ENCODE measurements around the gene ERMN. TPM values are rescaled to one million over a fixed set of nuclear protein-coding genes. Genes with fewer than 3 reads are reported as not detected.
"Not testable (repeated sequence)": the region's sequence is repeated elsewhere in the genome, so short reads cannot be mapped to it uniquely, and the experiment has no call there.

The ERMN gene
- total RNA-seq, 3 donors from 2014 or later (not counting 1 experiment from before 2014, with no cell fraction given) = 13.5 to 14.4 (median 14.0) TPM

DNA sequence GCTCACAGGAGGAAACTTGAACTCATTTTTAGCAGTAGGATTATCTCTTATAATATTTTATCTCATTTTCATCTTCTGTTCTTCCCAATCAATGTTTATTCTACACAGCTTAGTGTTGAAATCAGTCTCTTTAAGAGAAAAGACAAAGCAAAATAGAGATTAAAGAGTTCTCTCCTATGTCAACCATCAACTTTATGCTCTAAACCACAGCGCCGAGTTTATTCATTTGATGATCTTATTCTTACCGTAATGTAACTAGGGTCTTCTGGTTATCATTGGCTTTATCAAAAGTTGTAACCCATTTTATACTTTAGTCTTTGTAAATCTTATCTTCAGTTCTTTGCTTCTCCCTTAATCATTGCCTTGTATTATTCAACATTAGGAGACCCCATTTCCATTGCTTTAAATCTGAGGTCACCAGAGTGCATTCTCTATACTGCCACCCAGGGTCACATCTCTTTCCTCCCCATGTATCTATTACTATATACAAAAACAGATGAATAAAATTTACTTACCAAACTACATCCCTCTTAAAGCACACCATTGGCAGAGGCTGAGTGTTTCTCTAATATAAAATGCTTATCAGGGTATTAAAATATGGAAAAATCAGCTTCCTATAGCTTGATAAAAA is 22.8 kb upstream of the ERMN start:
- Mint-ChIP-seq H3K4me3 (no peak overlapping the region), H3K36me3 (peaks cover 21% of the 10 kb centered on the region), H3K4me1 (peaks cover 7 to 16% of the 10 kb centered on the region in 2 donors), H3K9me3 (peaks cover 6 to 15% of the 10 kb centered on the region in 2 donors), H3K27me3 (ENCODE audit: low read depth in 2 of 2) (no peaks in the 10 kb centered on the region), H3K27ac (no peak overlapping the region)
- TF ChIP-seq, protein P1, sequence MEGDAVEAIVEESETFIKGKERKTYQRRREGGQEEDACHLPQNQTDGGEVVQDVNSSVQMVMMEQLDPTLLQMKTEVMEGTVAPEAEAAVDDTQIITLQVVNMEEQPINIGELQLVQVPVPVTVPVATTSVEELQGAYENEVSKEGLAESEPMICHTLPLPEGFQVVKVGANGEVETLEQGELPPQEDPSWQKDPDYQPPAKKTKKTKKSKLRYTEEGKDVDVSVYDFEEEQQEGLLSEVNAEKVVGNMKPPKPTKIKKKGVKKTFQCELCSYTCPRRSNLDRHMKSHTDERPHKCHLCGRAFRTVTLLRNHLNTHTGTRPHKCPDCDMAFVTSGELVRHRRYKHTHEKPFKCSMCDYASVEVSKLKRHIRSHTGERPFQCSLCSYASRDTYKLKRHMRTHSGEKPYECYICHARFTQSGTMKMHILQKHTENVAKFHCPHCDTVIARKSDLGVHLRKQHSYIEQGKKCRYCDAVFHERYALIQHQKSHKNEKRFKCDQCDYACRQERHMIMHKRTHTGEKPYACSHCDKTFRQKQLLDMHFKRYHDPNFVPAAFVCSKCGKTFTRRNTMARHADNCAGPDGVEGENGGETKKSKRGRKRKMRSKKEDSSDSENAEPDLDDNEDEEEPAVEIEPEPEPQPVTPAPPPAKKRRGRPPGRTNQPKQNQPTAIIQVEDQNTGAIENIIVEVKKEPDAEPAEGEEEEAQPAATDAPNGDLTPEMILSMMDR (IDR thresholded peaks at IDR 0.05) = no peak
- intact Hi-C loops (cut with micrococcal nuclease) = no loop called here
- Histone ChIP-seq H3K4me3 (ENCODE audit: low read length) (no peak overlapping the region), H3K27ac (ENCODE audit: low read length) (no peak overlapping the region), H3K36me3 (ENCODE audit: control insufficient read depth, insufficient read depth, low read length) (no peaks in the 10 kb centered on the region), H3K4me1 (ENCODE audit: control insufficient read depth, insufficient read depth, low read length) (no peaks in the 10 kb centered on the region), H3K27me3 (ENCODE audit: control insufficient read depth, insufficient read depth, low read length) (no peaks in the 10 kb centered on the region), H3K9me3 (ENCODE audit: control insufficient read depth, insufficient read depth, low read length) (peaks cover 7% of the 10 kb centered on the region)
- ATAC-seq (no peak), DNase-seq (no peak)
- WGBS (ENCODE audit: insufficient coverage) = 88% methylated on average over 3 of the region's 3 CpGs

DNA sequence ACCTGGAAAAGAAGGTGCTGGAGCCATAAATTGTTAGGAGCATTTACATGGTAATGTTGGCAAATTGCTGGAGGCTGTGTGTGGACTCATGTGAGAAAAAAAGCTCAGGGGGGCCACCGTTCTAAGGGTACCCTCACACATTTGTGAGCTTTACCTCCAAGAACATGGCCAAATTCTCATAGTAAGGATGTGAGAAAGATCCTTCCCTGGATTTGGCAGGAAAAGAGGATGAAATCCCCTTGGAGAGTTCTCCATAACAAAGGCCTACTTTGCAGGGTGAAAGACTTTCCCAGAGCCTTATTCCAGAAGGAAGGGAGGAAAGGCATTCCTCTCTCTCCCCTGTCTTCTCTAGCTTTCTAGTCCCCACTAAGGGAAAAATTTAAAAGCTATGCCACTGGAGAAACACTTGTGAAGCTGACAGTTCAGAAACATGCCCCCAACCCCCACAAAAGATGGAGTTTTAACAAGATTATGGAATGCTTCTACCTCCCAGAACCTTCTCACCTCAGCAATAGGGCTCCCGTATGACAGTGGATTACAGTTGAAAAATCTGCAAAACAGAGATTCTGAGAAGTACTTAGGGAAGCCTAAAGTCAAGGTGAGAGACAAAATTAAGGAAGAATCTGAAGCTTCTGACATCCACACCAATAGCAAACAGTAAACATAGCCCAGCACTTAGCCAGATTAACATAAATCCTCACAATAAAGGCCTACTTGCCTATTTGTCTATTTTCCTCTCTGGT is 20.2 kb upstream of the ERMN start:
- H3K36me3 ChIP-seq (ENCODE audit: control insufficient read depth, insufficient read depth, low read length) = peaks cover 3% of the 10 kb centered on the region
- H3K9me3 ChIP-seq (ENCODE audit: control insufficient read depth, insufficient read depth, low read length) = peaks cover 7% of the 10 kb centered on the region
- TF ChIP-seq, protein P1 (IDR thresholded peaks at IDR 0.05) = no peak
- no peaks in the 10 kb centered on the region for H3K4me1 ChIP-seq (ENCODE audit: control insufficient read depth, insufficient read depth, low read length)
- no peaks in the 10 kb centered on the region for H3K27me3 ChIP-seq (ENCODE audit: control insufficient read depth, insufficient read depth, low read length)
- peaks cover 15 to 25% of the 10 kb centered on the region in 2 donors for H3K9me3 Mint-ChIP-seq
- intact Hi-C loops (cut with micrococcal nuclease) = no loop called here
- no peak for ATAC-seq
- peaks cover 12 to 16% of the 10 kb centered on the region in 2 donors for H3K4me1 Mint-ChIP-seq
- no peak for DNase-seq
- no peak overlapping the region for H3K27ac Mint-ChIP-seq
- H3K4me3 Mint-ChIP-seq = no peak overlapping the region
- H3K4me3 ChIP-seq (ENCODE audit: low read length) = no peak overlapping the region
- no CpG with 5 or more reads among the region's 2 CpGs for WGBS (ENCODE audit: insufficient coverage)
- H3K27ac ChIP-seq (ENCODE audit: low read length) = no peak overlapping the region
- H3K36me3 Mint-ChIP-seq = peaks cover 47% of the 10 kb centered on the region
- H3K27me3 Mint-ChIP-seq (ENCODE audit: low read depth in 2 of 2) = no peaks in the 10 kb centered on the region

DNA sequence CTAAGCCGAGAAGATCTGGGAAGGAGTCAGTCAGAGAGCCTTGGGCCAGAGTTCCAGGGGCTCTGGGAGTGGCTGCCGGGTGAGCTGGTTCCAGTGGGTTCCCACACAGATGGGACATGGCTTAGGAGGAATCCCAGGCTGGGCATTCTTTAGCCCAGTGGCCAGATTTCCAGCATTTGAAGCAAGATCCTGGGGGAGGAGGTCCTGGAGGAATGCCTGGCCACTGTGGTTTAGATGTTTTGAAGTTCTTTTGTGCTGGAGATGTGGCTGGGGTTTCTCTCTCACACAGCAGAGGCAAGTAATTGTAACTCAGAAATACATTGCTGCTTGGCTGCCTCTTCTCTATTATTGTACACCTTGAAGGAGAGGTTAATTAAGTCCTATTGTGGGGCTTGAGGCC is 15.8 kb upstream of the ERMN start:
- H3K4me1 Mint-ChIP-seq; H3K27ac ChIP-seq (ENCODE audit: low read length); H3K9me3 ChIP-seq (ENCODE audit: control insufficient read depth, insufficient read depth, low read length); ATAC-seq; H3K4me1 ChIP-seq (ENCODE audit: control insufficient read depth, insufficient read depth, low read length); H3K27ac Mint-ChIP-seq; H3K36me3 ChIP-seq (ENCODE audit: control insufficient read depth, insufficient read depth, low read length); DNase-seq; H3K4me3 Mint-ChIP-seq; H3K4me3 ChIP-seq (ENCODE audit: low read length); intact Hi-C loops (cut with micrococcal nuclease); H3K27me3 ChIP-seq (ENCODE audit: control insufficient read depth, insufficient read depth, low read length); H3K27me3 Mint-ChIP-seq (ENCODE audit: low read depth in 2 of 2): not testable (repeated sequence)
- Mint-ChIP-seq H3K36me3 (peaks cover 47% of the 10 kb centered on the region), H3K9me3 (peaks cover 15 to 25% of the 10 kb centered on the region in 2 donors)
- WGBS (ENCODE audit: insufficient coverage) = 97% methylated on average over 2 of the region's 2 CpGs

DNA sequence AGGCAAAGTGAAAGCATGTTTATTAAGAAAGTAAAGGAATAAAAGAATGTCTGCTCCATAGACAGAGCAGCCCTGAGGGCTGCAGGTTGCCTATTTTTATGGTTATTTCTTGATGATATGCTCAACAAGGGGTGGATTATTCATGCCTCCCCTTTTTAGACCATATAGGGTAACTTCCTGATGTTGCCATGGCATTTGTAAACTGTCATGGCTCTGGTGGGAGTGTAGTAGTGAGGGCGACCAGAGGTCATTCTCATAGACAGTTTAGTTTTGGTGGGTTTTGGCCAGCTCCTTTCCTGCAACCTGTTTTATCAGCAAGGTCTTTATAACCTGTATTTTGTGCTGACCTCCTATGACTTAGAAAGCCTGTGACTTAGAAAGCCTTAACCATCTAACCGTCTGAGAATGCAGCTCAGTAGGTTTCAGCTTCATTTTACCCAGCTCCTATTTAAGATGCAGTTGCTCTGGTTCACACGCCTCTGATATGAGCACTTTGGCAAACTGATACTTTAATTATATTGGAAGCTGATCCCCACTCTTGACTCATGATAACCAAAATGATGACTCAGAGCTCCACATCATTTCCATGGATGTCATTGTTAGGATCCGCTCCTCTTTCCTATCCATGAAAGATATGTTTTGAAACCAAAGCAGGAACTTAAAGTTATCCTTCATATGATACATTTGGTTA is 14.5 kb upstream of the ERMN start:
- H3K27ac Mint-ChIP-seq = no peak overlapping the region
- H3K4me1 Mint-ChIP-seq = peaks cover 7 to 12% of the 10 kb centered on the region in 2 donors
- peaks cover 43% of the 10 kb centered on the region for H3K36me3 Mint-ChIP-seq
- peaks cover 3% of the 10 kb centered on the region for H3K36me3 ChIP-seq (ENCODE audit: control insufficient read depth, insufficient read depth, low read length)
- TF ChIP-seq, protein P1 (IDR thresholded peaks at IDR 0.05) = no peak
- intact Hi-C loops (cut with micrococcal nuclease) = loop anchor here (5.0 kb wide), 1 partner anchor 72 kb away; no protein-coding TSS in a partner anchor
- ATAC-seq (no peak), DNase-seq (no peak)
- WGBS (ENCODE audit: insufficient coverage) = 95% methylated on average over 4 of the region's 4 CpGs
- peaks cover 15 to 22% of the 10 kb centered on the region in 2 donors for H3K9me3 Mint-ChIP-seq
- H3K4me1 ChIP-seq (ENCODE audit: control insufficient read depth, insufficient read depth, low read length) = no peaks in the 10 kb centered on the region
- H3K4me3 ChIP-seq (ENCODE audit: low read length) = no peak overlapping the region
- H3K4me3 Mint-ChIP-seq = no peak overlapping the region
- no peaks in the 10 kb centered on the region for H3K27me3 Mint-ChIP-seq (ENCODE audit: low read depth in 2 of 2)
- no peak overlapping the region for H3K27ac ChIP-seq (ENCODE audit: low read length)
- no peaks in the 10 kb centered on the region for H3K27me3 ChIP-seq (ENCODE audit: control insufficient read depth, insufficient read depth, low read length)
- H3K9me3 ChIP-seq (ENCODE audit: control insufficient read depth, insufficient read depth, low read length) = peaks cover 5% of the 10 kb centered on the region
